ENCODE results near the gene CCDC124.
"Not testable (repeated sequence)": the region's sequence is repeated elsewhere in the genome, so short reads cannot be mapped to it uniquely, and the experiment has no call there.

CCDC124 gene, protein sequence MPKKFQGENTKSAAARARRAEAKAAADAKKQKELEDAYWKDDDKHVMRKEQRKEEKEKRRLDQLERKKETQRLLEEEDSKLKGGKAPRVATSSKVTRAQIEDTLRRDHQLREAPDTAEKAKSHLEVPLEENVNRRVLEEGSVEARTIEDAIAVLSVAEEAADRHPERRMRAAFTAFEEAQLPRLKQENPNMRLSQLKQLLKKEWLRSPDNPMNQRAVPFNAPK

DNA sequence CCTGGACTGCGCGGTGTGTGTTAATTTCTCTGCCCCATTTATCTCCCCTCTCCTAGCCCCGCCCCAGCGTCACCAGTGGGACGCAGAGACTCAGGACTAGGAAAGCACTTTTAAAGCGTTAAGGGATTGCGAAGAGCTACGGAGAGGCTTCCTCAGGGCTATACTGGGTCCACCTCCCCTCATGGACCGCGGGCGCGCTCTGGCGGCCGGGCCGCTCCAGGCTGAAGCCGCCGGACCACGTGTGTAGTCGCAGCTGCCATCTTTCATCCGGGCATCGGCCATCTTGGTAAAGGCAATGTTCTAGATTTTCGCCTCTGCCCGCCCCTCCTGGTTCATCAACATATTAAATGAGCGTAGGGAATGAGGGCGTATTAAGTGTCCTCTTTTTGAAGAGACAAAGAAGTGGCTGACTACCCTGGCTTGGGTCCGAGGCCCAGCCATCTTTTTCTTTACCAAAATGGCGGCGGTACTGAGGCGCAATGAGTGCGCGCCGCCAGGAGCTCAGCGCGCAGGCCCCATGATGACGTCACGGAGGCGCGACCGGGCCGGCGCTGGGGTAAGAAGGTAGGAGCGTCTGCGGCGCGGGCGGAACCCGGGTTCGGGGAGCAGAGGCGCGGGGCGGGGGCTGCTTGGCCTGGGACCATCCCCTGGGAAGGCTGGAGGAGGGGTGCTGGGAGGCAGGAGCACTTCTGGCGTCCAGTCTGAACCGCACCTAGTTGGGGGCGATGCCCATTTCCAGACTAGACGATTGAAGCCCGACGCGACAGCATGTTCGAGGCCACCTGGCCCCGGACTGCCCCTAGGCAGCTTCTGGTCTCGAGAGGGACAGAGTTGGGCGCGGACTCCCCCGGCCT, at the start of gene CCDC124:
TSS of gene CCDC124 (plus strand) at position 531 of the 854 bp plus-strand sequence. CDS start 3,406 bp downstream, outside the sequence.
- ATAC-seq (peak; percentile 96), DNase-seq (peak; percentile 94)

DNA sequence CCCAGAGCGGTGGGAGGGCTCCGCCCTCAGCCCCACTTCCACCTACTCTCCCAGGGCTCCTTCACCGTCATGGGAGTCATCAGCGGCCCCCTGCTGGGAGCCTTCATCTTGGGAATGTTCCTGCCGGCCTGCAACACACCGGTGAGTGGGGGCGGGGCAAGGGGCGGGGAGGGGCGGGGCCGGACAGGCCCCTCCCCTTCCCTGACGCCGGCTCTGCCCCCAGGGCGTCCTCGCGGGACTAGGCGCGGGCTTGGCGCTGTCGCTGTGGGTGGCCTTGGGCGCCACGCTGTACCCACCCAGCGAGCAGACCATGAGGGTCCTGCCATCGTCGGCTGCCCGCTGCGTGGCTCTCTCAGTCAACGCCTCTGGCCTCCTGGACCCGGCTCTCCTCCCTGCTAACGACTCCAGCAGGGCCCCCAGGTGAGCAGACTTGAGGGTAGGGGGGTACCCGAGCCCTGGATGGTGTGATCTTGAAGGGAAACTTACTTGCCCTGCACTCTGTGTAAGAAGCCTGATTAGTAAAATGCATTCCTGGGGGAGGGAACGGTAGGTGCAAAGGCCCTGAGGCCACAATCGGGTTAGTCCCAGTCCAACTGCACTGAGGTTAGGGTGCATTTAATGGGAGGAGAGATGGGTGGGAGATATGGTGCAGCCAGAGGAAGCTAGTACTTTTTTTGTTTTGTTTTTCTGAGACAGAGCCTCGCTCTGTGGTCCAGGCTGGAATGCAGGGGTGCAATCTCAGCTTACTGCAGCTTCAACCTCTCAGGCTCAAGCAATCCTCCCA, 49.0 kb upstream of the CCDC124 start:
- DNase-seq (no peak), ATAC-seq (no peak)

DNA sequence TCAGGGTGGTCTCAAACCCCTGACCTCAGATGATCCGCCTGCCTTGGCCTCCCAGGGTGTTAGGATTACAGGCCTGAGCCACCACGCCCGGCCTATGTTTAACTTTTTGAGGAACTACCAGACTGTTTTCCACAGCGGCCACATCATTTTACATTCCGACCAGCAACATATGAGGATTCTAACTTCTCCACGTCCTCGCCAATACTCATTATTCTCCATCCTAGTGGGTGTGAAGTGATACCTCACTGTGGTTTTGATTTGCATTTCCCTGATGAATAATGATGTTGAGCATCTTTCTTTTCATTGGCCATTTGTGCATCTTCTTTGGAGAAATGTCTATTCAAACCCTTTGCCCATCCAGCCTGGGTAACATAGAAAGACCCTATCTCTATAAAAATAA, 46.3 kb upstream of the CCDC124 start:
- DNase-seq (no peak), ATAC-seq (no peak)

DNA sequence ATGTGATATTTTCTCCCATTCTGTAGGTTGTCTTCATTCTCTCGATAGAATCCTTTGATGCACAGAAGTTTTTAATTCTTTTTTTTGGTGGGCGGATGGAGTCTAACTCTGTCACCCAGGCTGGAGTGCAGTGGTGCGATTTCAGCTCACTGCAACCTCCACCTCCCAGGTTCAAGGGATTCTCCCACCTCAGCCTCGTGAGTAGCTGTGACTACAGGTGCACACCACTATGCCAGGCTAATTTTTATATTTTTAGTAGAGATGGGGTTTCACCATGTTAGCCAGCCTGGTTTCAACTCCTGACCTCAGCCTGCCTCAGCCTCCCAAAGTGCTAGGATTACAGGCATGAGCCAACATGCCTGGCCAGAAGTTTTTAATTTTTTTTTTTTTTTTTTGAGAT, 45.6 kb upstream of the CCDC124 start:
- not testable (repeated sequence) for ATAC-seq

DNA sequence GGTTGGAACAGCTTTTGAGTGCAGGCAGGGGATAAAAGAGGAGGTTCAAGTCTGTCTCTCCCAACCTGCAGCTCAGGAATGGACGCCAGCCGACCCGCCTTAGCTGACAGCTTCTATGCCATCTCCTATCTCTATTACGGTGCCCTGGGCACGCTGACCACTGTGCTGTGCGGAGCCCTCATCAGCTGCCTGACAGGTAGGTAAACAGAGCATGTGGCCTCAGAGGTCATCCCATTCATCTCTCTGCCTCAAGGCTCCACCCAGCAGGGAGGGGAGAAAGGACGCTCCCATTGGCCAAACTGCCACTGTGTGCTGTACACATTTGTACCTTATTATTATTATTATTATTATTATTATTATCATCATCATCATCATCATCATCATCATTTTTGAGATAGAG, 44.6 kb upstream of the CCDC124 start:
- no peak for DNase-seq
- no peak for ATAC-seq

More for the DNA sequence above, 45.6 kb upstream of the CCDC124 start:
- not testable (repeated sequence) for DNase-seq

DNA sequence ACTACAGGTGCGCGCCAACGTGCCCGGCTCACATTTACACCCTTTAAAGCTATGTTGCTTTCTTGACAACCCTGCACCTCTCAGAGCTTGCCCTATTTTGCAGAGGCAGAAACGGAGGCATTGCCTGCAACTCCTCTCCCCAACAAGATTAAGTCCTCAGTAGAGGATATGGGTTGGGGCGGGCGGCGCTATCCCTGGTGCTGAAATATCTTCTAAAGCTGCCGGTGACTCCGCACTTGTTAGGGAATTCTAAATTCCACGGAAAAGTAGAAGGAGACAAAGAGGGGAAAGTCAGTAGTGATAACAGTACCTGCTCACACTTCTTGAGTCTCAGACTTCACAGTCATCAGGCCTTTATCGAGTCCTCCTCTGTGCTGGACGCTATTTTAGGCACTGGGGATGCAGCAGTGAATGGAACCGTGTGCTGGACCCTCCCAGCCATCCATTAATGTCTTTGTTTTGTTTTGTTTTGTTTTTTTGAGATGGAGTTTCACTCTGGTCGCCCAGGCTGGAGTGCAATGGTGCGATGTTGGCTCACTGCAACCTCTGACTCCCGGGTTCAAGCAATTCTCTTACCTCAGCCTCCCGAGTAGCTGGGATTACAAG, 43.1 kb upstream of the CCDC124 start:
- ATAC-seq (no peak), DNase-seq (no peak)

DNA sequence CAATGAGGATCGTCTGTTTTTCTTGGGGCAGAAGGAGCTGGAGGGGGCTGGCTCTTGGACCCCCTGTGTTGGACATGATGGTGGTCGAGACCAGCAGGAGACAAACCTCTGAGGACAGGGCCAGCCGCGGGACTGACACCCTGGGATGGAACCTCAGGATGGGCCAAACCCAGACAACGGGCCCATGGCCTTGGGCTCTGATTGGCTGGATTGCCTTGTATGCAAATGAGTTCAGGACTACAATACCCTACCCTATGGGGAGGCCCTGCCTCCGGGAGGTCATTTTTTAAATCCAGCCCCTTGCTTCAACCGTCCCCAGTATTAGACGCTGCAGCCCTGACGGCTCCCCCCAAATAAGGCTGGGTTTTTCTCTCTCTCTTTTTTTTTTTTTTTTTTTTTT, 39.0 kb upstream of the CCDC124 start:
- ATAC-seq: no peak

DNA sequence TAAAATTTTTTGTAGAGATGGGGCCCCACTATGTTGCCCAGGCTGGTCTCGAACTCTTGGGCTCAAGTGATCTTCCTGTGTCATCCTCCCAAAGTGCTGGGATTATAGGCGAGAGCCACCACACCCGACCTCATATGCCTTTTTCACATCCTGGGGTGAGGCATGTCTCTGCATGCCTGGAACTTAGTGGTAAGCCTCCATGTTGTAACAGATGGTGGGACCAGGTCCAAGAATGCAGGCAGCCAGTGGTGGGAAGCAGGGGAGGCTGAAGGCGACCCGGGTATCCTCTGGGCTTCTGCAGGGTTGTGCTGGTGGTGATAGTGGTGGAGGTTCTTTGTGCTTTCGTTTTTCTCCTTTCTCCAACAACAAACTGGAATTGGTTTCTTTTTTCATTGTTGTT, 30.1 kb upstream of the CCDC124 start:
- no peak for ATAC-seq

More for the DNA sequence above, 39.0 kb upstream of the CCDC124 start:
- no peak for DNase-seq

DNA sequence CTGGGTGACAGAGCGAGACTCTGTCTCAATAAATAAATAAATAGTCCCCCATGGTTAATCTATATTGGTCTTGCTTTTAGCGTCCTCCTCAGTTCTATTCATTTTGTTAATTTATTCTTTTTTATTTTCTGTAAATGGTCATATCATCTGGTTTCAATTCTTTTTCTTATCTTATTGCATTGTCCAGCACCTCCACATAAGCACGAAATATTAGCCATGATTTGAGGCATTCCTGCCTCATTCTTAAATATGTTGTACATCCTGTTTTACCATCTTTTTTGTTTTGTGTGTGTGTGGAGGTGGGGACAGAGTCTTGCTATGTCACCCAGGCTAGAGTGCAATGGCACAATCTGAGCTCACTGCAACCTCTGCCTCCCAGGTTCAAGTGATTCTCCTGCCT, 24.6 kb upstream of the CCDC124 start:
- DNase-seq (no peak), ATAC-seq (no peak)

More for the DNA sequence above, 30.1 kb upstream of the CCDC124 start:
- no peak for DNase-seq

DNA sequence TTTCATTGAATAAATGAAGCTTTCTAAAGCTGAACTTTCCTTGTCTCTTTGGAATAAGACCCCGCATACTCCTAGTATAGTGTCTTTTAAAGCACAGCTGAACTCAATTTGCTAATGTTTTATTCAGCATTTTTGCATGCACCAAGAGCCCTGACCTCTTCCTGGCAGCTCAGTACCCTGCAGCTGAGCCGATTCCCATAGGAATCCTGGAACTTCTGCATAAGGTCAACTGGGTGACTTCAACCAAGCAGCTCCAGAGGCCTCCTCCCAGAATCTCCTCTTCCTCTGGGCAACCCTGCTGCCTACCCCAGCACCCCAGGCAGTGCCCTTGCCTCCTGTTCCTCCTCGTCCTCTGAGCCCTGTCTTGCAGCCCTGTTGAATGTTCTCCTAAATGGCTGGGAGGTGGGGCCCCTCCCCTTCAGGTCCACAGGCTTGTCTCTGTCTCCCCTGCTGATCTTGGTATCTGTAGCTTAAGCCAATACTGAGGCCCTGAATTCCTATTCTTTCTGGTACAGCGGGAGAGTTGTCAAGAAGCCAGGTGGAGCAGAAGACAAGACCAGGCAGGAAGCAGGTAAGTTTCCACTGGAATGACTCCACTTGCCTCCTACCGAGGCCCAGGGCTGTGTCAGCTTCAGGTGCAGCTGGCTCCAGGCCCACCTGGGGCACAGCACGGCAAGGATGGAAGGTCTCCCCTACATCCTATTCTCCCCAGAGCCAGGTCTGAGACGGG, 23.6 kb upstream of the CCDC124 start:
- ATAC-seq (no peak), DNase-seq (no peak)

DNA sequence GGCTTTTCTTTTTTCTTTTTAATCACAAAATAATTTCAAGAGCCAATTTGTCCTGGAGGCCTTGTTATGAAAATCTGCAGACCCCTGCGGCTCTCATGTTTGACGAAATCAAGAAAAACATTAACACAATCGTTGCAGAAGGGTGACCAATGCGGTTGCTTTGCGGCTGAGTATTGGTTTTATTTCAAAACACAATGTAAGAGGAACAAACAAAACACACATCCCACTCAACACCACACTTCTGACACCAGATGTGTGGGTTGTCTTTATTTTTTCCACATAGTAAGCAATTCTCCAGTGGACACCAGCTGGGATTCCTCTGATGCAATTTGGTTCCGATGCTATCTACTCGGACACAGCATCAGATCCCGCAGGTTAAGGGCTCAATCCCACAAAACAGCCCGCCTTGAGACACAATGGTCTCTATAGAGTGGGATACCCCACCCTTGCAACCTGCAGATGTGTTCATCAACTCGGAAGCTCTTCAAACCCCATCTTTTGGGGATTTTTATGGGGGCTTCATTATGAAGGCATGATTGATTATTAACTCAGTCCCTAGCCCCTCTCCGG, 21.9 kb upstream of the CCDC124 start:
- no peak for ATAC-seq
- no peak for DNase-seq

DNA sequence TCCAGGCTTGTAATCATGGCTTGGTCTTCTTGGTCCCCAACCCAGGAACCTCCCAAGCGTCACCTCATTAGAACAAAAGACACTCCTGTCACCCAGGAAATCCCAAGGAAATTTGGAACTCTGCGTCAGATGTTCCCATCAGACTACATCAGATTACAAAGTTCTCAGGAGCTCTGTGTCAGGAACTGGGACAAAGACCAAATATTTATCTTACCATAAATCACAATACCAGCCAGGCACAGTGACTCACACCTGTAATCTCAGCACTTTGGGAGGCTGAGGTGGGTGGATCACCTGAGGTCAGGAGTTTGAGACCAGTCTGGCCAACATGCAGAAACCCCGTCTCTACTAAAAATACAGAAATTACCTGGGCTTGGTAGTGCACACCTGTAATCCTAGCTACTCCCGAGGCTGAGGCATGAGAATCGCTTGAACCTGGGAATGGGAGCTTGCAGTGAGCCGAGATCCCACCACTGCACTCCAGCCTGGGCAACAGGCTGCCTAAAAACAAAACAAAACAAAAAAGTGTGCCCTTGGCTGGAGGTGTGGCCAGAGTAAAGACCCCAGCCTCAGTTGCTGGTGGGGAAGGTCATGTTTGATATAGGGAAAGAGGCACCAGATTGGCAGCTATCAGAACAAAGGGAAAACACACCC, 16.7 kb upstream of the CCDC124 start:
- DNase-seq: no peak
- no peak for ATAC-seq

DNA sequence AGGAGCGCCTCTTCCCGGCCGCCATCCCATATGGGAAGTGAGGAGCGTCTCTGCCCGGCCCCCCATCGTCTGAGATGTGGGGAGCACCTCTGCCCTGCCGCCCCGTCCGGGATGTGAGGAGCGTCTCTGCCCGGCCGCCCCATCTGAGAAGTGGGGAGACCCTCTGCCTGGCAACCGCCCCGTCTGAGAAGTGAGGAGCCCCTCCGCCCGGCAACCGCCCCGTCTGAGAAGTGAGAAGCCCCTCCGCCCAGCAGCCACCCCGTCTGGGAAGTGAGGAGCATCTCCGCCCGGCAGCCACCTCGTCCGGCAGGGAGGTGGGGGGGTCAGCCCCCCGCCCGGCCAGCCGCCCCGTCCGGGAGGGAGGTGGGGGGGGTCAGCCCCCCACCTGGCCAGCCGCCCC, 14.7 kb upstream of the CCDC124 start:
- ATAC-seq, DNase-seq: not testable (repeated sequence)

DNA sequence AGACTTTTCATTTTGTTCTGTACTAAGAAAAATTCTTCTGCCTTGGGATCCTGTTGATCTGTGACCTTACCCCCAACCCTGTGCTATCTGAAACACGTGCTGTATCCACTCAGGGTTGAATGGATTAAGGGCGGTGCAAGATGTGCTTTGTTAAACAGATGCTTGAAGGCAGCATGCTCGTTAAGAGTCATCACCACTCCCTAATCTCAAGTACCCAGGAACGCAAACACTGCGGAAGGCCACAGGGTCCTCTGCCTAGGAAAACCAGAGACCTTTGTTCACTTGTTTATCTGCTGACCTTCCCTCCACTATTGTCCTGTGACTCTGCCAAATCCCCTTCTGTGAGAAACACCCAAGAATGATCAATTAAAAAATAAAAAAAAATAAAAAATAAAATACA, 13.7 kb upstream of the CCDC124 start:
- ATAC-seq, DNase-seq: not testable (repeated sequence)

DNA sequence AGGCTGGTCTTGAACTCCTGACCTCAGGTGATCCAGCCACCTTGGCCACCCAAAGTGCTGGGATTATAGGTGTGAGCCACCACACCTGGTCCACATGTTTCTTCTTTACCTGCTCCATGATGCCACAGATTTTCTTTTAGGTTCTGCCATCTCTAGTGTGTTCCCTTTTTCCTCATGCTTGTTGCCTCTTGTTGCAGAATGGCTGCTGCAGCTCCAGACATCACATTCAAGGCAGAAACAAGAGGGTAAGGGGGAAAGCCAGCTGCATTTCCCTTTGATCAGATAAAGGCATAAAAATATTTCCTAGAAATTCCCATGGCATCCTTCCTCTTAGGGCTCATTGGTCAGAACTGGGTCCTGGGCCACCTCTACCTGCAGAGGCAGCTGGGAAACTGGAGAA, 12.3 kb upstream of the CCDC124 start:
- no peak for DNase-seq
- ATAC-seq: no peak

DNA sequence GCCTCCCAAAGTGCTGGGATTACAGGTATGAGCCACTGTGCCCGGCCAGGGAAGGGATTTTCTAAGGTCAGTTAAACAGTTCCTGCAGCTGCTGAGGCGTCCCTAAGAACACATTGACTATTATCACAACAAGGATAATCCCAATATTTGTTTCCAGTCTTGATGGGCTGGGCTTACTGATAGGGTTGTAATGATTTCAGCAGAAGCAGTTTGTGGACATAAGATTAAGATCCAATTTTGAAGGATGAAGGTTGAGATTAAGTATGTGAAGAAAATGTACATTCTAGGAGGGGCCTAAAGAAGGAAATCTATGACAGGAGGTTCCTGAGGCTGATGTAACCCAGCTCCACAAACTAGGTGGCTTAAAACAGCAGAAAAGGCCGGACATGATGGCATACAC, 10.7 kb upstream of the CCDC124 start:
- DNase-seq (no peak), ATAC-seq (no peak)

DNA sequence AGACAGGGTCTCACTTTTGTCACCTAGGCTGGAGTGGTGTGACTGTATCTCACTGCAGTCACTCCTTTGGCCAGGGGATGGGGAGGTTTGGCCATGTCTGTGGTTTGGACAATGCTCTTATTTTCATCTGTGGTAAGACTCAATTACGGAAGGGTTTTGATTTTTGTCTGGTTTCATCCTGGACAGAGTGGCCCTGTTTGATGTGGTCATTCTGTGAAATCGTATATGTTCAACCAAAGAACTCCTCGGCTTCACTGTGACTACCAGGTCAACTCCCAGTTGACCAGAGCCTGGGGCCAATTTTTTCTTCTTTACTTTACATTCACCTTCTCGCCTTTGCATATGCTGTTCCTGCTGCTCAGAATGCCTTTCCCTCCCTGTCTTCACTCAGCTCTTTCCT, 6.8 kb upstream of the CCDC124 start:
- ATAC-seq (no peak), DNase-seq (no peak)

DNA sequence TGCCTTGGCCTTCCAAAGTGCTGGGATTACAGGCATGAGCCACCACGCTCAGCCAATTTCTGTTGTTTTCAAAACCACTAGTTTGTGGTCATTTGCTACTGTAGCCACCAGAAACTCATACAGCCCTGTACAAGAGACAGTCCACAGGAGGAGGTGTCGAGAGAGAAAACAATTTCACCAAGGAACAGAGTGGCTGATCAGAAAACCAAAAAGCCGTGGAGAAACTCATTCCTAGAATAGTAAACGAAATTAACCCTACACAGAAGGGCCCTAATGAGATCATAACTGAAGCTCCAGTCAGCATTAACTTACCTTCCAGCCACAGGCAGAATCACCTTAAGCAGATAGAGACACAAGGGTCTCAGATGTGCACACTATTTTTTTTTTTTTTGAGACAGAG, 3.8 kb upstream of the CCDC124 start:
- DNase-seq (no peak), ATAC-seq (no peak)

DNA sequence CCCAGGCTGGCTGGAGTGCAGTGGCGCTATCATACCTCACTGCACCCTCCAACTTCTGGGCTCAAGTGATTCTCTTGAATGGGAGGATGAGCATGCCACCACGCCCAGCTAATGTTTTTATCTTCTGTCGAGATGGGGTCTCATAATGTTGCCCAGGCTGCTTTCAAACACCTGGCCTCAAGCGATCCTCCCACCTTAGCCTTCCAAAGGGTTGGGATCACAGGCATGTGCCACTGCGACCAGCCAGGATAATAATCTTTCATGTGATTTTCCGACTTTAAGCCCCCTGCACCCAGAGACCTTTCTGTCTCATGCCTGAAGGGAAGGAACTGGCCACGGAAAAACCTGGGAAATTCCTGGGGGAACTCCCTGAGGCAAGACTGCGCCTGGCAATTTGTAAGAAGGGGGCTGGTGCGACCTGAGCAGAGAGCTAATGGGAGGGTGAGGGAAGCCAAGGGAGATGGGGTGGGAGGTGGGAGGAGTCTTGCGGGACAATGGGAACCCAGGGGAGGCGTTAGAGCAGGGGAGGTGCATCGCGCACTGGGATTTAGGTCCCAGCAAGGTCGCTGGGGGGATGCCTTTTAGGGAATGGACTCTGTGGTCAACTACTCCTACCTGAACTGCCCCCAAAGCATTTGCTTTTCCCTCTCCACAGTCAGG, 1.2 kb upstream of the CCDC124 start:
- ATAC-seq (no peak), DNase-seq (peak; percentile 48)

Data from stimulated activated naive CD8-positive, alpha-beta T cell treated with anti-CD3 and anti-CD28 coated beads, Interleukin-15, Interleukin-2, amounts not matched to agents 100 U/mL and 50 U/mL, for 24 hours (primary cell).